Measurements from ENCODE around the gene LAMC2. TPM values are rescaled to one million over a fixed set of nuclear protein-coding genes. Genes with fewer than 3 reads are reported as not detected.

LAMC2 gene
- total and polyA plus RNA-seq, 2 of the 13 experiments (the other 11 are each of a cell fraction or from before 2014, with no cell fraction given), result 0.03 TPM; not detected in 1

DNA sequence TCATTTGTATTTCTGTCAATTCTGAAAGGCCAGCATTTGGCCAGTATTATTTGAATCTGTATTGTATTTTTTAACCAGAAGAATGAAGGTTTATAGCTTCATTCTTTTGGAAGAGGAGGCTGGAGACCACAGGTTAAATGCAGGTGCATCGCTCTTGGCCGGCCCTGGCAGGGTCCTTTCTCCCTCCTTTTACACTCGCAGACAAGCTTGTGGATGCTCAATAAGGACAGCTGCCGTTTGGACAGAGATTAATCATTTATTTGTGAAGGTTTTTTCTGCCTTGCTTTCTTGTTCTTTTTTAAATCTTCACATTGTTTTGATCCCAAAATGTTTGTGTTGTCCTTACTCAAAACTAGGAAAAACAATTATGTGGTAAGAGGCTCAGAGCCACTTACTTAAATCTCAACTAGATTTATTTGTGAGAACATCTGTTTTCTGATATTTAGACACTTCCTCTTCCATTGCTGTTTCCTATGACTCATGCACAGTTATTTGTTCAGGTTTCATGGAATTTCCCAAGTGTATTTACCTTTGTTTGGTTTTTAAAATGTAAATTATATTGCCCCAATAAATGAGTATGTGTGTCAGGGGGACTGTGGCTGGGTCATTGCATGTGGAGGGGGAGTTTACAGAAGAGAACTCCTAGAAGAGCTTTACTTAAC is 46.7 kb upstream of the LAMC2 start:
- ATAC-seq (peak; percentile 81), DNase-seq (ENCODE audit: low spot score) (peak; percentile 74), FAIRE-seq (no peak)
- 62% methylated on average over 4 of the region's 4 CpGs for WGBS (ENCODE audit: low lambda C conversion rate)
- Histone ChIP-seq H4K20me1 (ENCODE audit: insufficient read depth, low read length) (no peaks in the 10 kb centered on the region), H3K27me3 (ENCODE audit: control insufficient read depth in 1 of 2, insufficient read depth in 2 of 2, low read length in 2 of 2) (no peaks in the 10 kb centered on the region), H3K79me2 (ENCODE audit: insufficient read depth, low read length) (no peaks in the 10 kb centered on the region), H2AFZ (ENCODE audit: low read length) (no peak overlapping the region), H3K27ac (ENCODE audit: extremely low read length, insufficient read depth, low read length) (peak overlapping the region; percentile 35), H3K4me1 (ENCODE audit: insufficient read depth, low read length) (peaks cover 23% of the 10 kb centered on the region), H3K9me3 (ENCODE audit: low read length) (no peaks in the 10 kb centered on the region), H3K36me3 (replicated peaks in 1 of 2; ENCODE audit: control insufficient read depth in 1 of 2, insufficient read depth in 2 of 2, low read length in 2 of 2) (peaks cover 17 to 54% of the 10 kb centered on the region in 2 experiments), H3K4me2 (ENCODE audit: low read depth, low read length) (peak overlapping the region; percentile 28), H3K9ac (ENCODE audit: insufficient read depth, low read depth, low read length) (no peak overlapping the region), H3K4me3 (replicated peaks in 1 of 3; ENCODE audit: insufficient read depth in 1 of 3, low read depth in 2 of 3, low read length in 3 of 3) (no peak overlapping the region)
- POLR2A ChIA-PET, result interaction anchor here (0.6 to 1.2 kb wide), 4 partner anchors 9 to 631 kb away, joined by 3 to 4 read pairs (median 3); no protein-coding TSS in a partner anchor
- CTCF ChIA-PET (ENCODE audit: low intra/inter-chr PET ratio, low total read pairs), result no interaction called here
- TSS peak; percentile 6 for BruUV-seq (replicated peaks)
- intact Hi-C loops (cut with micrococcal nuclease; ENCODE audit: unreplicated experiment), result loop anchor here (5.0 kb wide), 2 partner anchors 117 to 177 kb away; partner anchors contain the start of gene LAMC1
- in situ Hi-C loops (cut with HindIII; ENCODE audit: extremely low pct_ligation_motif_present, low pct_unique_long_range_greater_than_20kb), result loop anchor here (25.0 kb wide), 1 partner anchor 277 kb away; no protein-coding TSS in a partner anchor
- TF ChIP-seq FOSL2 (CRISPR knock-in tag; IDR thresholded peaks at IDR 0.05), result peak; percentile 71
- peak; percentile 89 for TF ChIP-seq ELF3 (CRISPR knock-in tag; IDR thresholded peaks at IDR 0.05)
- TF ChIP-seq FOXP1 (IDR thresholded peaks at IDR 0.05), result no peak
- peak; percentile 66 for TF ChIP-seq FOXP1 (CRISPR knock-in tag; IDR thresholded peaks at IDR 0.05)
- TF ChIP-seq, protein P1, sequence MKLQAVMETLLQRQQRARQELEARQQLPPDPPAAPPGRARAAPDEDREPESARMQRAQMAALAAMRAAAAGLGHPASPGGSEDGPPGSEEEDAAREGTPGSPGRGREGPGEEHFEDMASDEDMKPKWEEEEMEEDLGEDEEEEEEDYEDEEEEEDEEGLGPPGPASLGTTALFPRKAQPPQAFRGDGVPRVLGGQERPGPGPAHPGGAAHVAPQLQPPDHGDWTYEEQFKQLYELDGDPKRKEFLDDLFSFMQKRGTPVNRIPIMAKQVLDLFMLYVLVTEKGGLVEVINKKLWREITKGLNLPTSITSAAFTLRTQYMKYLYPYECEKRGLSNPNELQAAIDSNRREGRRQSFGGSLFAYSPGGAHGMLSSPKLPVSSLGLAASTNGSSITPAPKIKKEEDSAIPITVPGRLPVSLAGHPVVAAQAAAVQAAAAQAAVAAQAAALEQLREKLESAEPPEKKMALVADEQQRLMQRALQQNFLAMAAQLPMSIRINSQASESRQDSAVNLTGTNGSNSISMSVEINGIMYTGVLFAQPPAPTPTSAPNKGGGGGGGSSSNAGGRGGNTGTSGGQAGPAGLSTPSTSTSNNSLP (IDR thresholded peaks at IDR 0.05; ENCODE audit: low read depth, low read length), result peak; percentile 69
- TF ChIP-seq KAT8 (CRISPR knock-in tag; IDR thresholded peaks at IDR 0.05), result 0 out of 2 replicates have a peak, but pooled peaks have one; percentile 28
- no peak for TF ChIP-seq ARID2 (CRISPR knock-in tag; IDR thresholded peaks at IDR 0.05; ENCODE audit: borderline replicate concordance)
- TF ChIP-seq XRCC5 (optimal IDR thresholded peaks at IDR 0.05; ENCODE audit: low read length), result no peak
- no peak for TF ChIP-seq SATB2 (CRISPR knock-in tag; IDR thresholded peaks at IDR 0.05)
- TF ChIP-seq NR2F6 (IDR thresholded peaks at IDR 0.05), result 0 out of 2 replicates have a peak, but pooled peaks have one; percentile 21
- no peak for TF ChIP-seq NR2F6 (CRISPR knock-in tag; IDR thresholded peaks at IDR 0.05)
- peak; percentile 38 for TF ChIP-seq ASH2L (IDR thresholded peaks at IDR 0.05; ENCODE audit: insufficient read length, low read depth, low read length)
- TF ChIP-seq, protein P2, sequence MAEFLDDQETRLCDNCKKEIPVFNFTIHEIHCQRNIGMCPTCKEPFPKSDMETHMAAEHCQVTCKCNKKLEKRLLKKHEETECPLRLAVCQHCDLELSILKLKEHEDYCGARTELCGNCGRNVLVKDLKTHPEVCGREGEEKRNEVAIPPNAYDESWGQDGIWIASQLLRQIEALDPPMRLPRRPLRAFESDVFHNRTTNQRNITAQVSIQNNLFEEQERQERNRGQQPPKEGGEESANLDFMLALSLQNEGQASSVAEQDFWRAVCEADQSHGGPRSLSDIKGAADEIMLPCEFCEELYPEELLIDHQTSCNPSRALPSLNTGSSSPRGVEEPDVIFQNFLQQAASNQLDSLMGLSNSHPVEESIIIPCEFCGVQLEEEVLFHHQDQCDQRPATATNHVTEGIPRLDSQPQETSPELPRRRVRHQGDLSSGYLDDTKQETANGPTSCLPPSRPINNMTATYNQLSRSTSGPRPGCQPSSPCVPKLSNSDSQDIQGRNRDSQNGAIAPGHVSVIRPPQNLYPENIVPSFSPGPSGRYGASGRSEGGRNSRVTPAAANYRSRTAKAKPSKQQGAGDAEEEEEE (CRISPR knock-in tag; IDR thresholded peaks at IDR 0.05; ENCODE audit: borderline replicate concordance), result no peak
- no peak for TF ChIP-seq HIVEP1 (CRISPR knock-in tag; IDR thresholded peaks at IDR 0.05)
- TF ChIP-seq, protein P3, sequence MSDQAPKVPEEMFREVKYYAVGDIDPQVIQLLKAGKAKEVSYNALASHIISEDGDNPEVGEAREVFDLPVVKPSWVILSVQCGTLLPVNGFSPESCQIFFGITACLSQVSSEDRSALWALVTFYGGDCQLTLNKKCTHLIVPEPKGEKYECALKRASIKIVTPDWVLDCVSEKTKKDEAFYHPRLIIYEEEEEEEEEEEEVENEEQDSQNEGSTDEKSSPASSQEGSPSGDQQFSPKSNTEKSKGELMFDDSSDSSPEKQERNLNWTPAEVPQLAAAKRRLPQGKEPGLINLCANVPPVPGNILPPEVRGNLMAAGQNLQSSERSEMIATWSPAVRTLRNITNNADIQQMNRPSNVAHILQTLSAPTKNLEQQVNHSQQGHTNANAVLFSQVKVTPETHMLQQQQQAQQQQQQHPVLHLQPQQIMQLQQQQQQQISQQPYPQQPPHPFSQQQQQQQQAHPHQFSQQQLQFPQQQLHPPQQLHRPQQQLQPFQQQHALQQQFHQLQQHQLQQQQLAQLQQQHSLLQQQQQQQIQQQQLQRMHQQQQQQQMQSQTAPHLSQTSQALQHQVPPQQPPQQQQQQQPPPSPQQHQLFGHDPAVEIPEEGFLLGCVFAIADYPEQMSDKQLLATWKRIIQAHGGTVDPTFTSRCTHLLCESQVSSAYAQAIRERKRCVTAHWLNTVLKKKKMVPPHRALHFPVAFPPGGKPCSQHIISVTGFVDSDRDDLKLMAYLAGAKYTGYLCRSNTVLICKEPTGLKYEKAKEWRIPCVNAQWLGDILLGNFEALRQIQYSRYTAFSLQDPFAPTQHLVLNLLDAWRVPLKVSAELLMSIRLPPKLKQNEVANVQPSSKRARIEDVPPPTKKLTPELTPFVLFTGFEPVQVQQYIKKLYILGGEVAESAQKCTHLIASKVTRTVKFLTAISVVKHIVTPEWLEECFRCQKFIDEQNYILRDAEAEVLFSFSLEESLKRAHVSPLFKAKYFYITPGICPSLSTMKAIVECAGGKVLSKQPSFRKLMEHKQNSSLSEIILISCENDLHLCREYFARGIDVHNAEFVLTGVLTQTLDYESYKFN (CRISPR knock-in tag; conservative IDR thresholded peaks at IDR 0.05), result peak; percentile 52; the same call in 1 of the 2 replicates
- peak in 1 of 2 experiments; percentile 67; a peak in 2 of 4 replicates for TF ChIP-seq EP300 (IDR thresholded peaks at IDR 0.05; ENCODE audit: low read depth in 2 of 2, low read length in 2 of 2)
- TF ChIP-seq EP300 (CRISPR knock-in tag; IDR thresholded peaks at IDR 0.05; ENCODE audit: borderline replicate concordance), result no peak
- TF ChIP-seq NCOA2 (CRISPR knock-in tag; IDR thresholded peaks at IDR 0.05), result peak; percentile 59; the same call in 1 of the 2 replicates
- TF ChIP-seq MED1 (CRISPR knock-in tag; IDR thresholded peaks at IDR 0.05), result 0 out of 2 replicates have a peak, but pooled peaks have one; percentile 32
- TF ChIP-seq MEIS2 (CRISPR knock-in tag; IDR thresholded peaks at IDR 0.05), result no peak
